Coronary artery (tissue), 2 donors: ENCODE data around the gene HIP1.

ENCODE experiments used
- DNase-seq: peaks from one replicate; pipeline ENCODE4 v3.0.0-alpha.2; 2017; ENCODE audit warnings: low spot score
- H3K27ac ChIP-seq, 2 donors: fragments of 200-600 bp; sonication (generic); one replicate each; pipeline ENCODE4 v1.5.1; 2016 to 2019
- H3K4me3 ChIP-seq: fragments of 200-600 bp; sonication (generic); 2 replicates; pipeline ENCODE4 v1.5.1; 2016; ENCODE audit warnings: mild to moderate bottlenecking, moderate library complexity
- TF ChIP-seq, protein P1 (sequence below): fragments of 200-600 bp; sonication (generic); IDR thresholded peaks from one replicate; pipeline ENCODE4 v1.5.1; 2019; ENCODE audit warnings: antibody characterized with exemption

The HIP1 gene

DNA sequence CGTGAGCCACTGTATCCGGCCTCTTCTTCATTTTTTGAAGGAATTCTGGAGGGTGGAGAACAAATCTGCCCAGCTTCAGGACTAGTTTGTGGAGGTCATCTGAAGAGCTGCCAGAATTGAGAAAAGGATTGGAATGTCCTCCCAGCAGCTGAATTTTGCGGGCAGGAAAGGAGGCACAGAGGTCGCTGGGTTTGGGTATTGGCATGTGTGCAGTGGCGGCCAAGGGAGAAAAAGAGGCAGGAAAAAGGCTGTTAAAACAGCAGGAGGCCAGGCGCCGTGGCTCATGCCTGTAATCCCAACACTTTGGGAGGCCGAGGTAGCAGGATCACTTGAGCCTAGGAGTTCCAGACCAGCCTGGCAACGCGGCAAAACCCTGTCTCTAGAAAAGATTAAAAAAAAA, 80.4 kb downstream of the HIP1 start:
- no peak for DNase-seq
- peak overlapping the region; percentile 54 to 84 for H3K27ac ChIP-seq

DNA sequence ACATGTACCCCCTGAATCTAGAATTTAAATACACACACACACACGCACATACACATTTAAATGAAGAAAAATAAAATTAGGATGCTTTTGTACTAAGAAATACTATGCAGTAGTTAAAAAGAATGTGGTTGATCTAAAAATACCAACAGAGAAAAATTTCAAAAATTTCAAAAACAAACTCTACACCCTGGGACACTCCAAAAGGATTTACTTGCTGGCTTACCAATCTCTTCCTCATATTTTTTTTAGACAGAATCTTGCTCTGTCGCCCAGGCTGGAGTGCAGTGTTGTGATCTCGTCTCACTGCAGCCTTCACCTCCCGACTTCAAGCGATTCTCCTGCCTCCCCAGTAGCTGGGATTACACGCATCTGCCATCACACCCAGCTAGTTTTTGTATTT, 80.9 kb downstream of the HIP1 start:
- TF ChIP-seq, protein P1, sequence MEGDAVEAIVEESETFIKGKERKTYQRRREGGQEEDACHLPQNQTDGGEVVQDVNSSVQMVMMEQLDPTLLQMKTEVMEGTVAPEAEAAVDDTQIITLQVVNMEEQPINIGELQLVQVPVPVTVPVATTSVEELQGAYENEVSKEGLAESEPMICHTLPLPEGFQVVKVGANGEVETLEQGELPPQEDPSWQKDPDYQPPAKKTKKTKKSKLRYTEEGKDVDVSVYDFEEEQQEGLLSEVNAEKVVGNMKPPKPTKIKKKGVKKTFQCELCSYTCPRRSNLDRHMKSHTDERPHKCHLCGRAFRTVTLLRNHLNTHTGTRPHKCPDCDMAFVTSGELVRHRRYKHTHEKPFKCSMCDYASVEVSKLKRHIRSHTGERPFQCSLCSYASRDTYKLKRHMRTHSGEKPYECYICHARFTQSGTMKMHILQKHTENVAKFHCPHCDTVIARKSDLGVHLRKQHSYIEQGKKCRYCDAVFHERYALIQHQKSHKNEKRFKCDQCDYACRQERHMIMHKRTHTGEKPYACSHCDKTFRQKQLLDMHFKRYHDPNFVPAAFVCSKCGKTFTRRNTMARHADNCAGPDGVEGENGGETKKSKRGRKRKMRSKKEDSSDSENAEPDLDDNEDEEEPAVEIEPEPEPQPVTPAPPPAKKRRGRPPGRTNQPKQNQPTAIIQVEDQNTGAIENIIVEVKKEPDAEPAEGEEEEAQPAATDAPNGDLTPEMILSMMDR, result no peak
- no peak for DNase-seq
- Histone ChIP-seq H3K4me3 (peak overlapping the region; percentile 3), H3K27ac (peak overlapping the region; percentile 54 to 84)

More for the DNA sequence above, 80.4 kb downstream of the HIP1 start:
- H3K4me3 ChIP-seq, result peak overlapping the region; percentile 3
- TF ChIP-seq, protein P1, result no peak

DNA sequence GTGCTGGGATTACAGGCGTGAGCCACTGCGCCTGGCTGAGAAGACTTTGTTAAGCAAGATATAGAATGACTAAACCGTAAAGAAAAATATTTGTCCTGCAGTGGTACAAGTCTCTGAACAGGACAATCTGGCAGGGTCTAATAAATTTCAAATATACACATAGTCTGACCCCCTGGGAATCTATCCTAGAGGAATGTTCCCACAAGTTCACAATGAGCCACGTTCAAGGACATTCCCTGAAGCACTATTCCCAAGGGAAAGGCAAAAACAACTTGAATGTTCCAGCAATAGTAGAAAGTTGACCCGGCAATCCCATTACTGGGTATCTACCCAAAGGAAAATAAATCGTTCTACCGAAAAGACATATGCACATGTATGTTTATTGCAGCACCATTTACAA, 82.0 kb downstream of the HIP1 start:
- TF ChIP-seq, protein P1, result no peak
- no peak for DNase-seq
- no peak overlapping the region for H3K4me3 ChIP-seq
- peak overlapping the region; percentile 50 to 84 for H3K27ac ChIP-seq

DNA sequence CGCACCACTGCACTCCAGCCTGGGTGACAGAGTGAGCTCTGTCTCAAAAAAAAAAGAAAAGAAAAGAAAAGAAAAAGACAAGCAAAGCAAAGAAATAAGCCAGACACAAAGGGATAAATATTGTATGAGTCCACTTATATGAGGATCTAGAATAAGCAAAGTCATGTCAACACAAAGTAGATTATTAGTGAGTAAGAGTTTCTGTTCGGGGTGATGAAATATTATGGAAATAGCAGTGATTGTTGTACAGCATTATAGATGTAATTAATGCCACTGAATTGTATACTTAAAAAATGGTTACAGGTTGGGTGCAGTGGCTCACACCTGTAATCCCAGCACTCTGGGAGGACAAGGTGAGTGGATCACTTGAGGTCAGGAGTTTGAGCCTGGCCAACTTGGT, 83.2 kb downstream of the HIP1 start:
- TF ChIP-seq, protein P1, result no peak
- Histone ChIP-seq H3K27ac (peak overlapping the region in 1 of 2 donors; percentile 84), H3K4me3 (no peak overlapping the region)
- DNase-seq, result no peak

GRCh38 chr7:75654855-75655254, 83.9 kb downstream of the HIP1 start:
- no peak overlapping the region for H3K4me3 ChIP-seq
- TF ChIP-seq, protein P1, result no peak
- H3K27ac ChIP-seq, result peak overlapping the region; percentile 22 to 47
- no peak for DNase-seq

- no peak for DNase-seq
- TF ChIP-seq, protein P1, result no peak
- H3K4me3 ChIP-seq, result no peak overlapping the region
- peak overlapping the region in 1 of 2 donors; percentile 18 for H3K27ac ChIP-seq
These were observed 85.1 kb downstream of the HIP1 start for GRCh38 chr7:75653651-75654050.

DNA sequence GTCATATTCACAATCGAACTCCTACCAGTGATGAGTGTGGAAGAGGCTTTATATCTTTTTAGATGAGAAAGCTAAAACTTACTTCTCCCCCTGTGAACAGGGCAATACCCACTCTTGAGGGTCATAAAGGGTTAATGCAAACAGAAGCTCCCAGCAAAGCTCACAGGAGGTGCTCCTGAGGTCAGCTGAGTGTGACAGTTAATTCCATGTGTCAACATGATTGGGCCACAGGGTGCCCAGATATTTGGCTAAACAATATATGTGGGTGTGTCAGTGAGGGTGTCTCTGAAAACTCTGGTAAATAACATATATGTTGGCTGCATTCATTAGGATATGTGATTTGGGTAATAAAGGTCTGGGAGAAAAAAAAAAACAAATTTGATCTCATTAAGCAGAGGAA, 86.0 kb downstream of the HIP1 start:
- TF ChIP-seq, protein P1, result no peak
- no peak overlapping the region for H3K27ac ChIP-seq
- no peak overlapping the region for H3K4me3 ChIP-seq
- DNase-seq, result no peak
